K562 (cell line): ENCODE results near the gene ZFP3. TPM values are rescaled to one million over a fixed set of nuclear protein-coding genes. Genes with fewer than 3 reads are reported as not detected.
"Not testable (repeated sequence)": the region's sequence is repeated elsewhere in the genome, so short reads cannot be mapped to it uniquely, and the experiment has no call there.

Experiments
- ATAC-seq: fragments of 200-7000 bp; cut with Tn5 transposase; 3 replicates; pipeline ENCODE4 v1.9.1; 2020; ENCODE audit warnings: moderate library complexity
- BruUV-seq: library from RNA; stranded (reverse); fragments of 400-500 nt; replicated peaks from 2 replicates; lab custom pipeline; 2021; lab: Mats Ljungman, UMichigan
- CTCF ChIA-PET: fragments of 300-600 bp; formaldehyde crosslinking; extraction: SDS; loops from one replicate; lab custom pipeline; 2021; ENCODE audit warnings: low intra/inter-chr PET ratio; lab: Yijun Ruan, JAX
- POLR2A ChIA-PET: fragments of 300-600, 350-650 bp; sonication (Branson Sonifier 250); formaldehyde crosslinking; extraction: SDS; loops from one replicate; lab custom pipeline; 2021; ENCODE audit warnings: antibody characterized with exemption, inconsistent platforms; lab: Yijun Ruan, JAX
- DNase-seq, 4 experiments: peaks; one replicate each; pipeline versions ENCODE4 v3.0.0 to v3.0.0-alpha.2; 2011 to 2018; ENCODE audit warnings: low spot score in 3 of 4, mixed read lengths in 3 of 4; ENCODE audit errors: extremely low read depth in 1 of 4
- FAIRE-seq: peaks from 2 replicates; lab custom pipeline; 2011; peaks lifted over from hg19 to GRCh38; lab: Jason Lieb, UNC
- H2AFZ ChIP-seq: 2 replicates; pipeline ENCODE4 v1.6.0; 2011; ENCODE audit warnings: low read depth, low read length, control low read depth, inconsistent platforms
- H3K27ac ChIP-seq: fragments of 200-600 bp; 3 replicates; pipeline ENCODE4 v1.8.0; 2011; ENCODE audit warnings: low read depth, mild to moderate bottlenecking, control low read depth, inconsistent platforms, low read length, moderate library complexity, mixed read lengths; ENCODE audit errors: extremely low read depth
- H3K27me3 ChIP-seq, 2 experiments: fragments of 300-600 bp in 1 of 2; 2 replicates in 1 of 2; 3 replicates in 1 of 2; pipeline versions ENCODE4 v1.6.0 to v1.8.0; 2011; ENCODE audit warnings: inconsistent platforms in 2 of 2, low read length in 2 of 2, mild to moderate bottlenecking in 1 of 2, mixed read lengths in 1 of 2, moderate library complexity in 1 of 2; ENCODE audit not compliant: control insufficient read depth in 2 of 2, insufficient read depth in 2 of 2
- H3K36me3 ChIP-seq: fragments of 300-600 bp; 3 replicates; pipeline ENCODE4 v1.8.0; 2011; ENCODE audit warnings: mild to moderate bottlenecking, low read length, inconsistent platforms; ENCODE audit not compliant: control insufficient read depth, insufficient read depth
- H3K4me1 ChIP-seq, 2 experiments: fragments of 200-600 bp in 1 of 2; replicated peaks in 1 of 2; 2 replicates in 1 of 2; 3 replicates in 1 of 2; pipeline versions ENCODE4 v1.5.1 to v1.8.0; 2011; ENCODE audit warnings: inconsistent platforms in 2 of 2, low read length in 2 of 2, mild to moderate bottlenecking in 1 of 2, mixed read lengths in 1 of 2, moderate library complexity in 1 of 2; ENCODE audit not compliant: control insufficient read depth in 2 of 2, insufficient read depth in 2 of 2
- H3K4me2 ChIP-seq: 2 replicates; pipeline ENCODE4 v1.6.1; 2011; ENCODE audit warnings: low read length, control low read depth, inconsistent platforms, mixed read lengths; ENCODE audit not compliant: insufficient read depth
- H3K4me3 ChIP-seq: fragments of 200-600 bp; sonication (generic), shearing (Covaris generic); 2 replicates; pipeline ENCODE4 v1.5.1; 2016; ENCODE audit warnings: control low read depth, inconsistent platforms
- H3K79me2 ChIP-seq: fragments of 200-600 bp; 3 replicates; pipeline ENCODE4 v1.8.0; 2011; ENCODE audit warnings: low read length, inconsistent platforms; ENCODE audit not compliant: control insufficient read depth, insufficient read depth
- H3K9ac ChIP-seq, 2 experiments: 2 replicates each; pipeline versions ENCODE4 v1.6.0 to v1.6.1; 2011; ENCODE audit warnings: low read depth in 2 of 2, low read length in 2 of 2, control low read depth in 1 of 2, inconsistent platforms in 1 of 2, mild to moderate bottlenecking in 1 of 2, mixed read lengths in 1 of 2; ENCODE audit not compliant: insufficient read depth in 1 of 2
- H3K9me1 ChIP-seq: one replicate; pipeline ENCODE4 v1.6.0; 2011; ENCODE audit warnings: inconsistent platforms, mild to moderate bottlenecking, low read length, moderate library complexity; ENCODE audit not compliant: control insufficient read depth, insufficient read depth
- H3K9me3 ChIP-seq: replicated peaks from 2 replicates; pipeline ENCODE4 v1.5.1; 2011; ENCODE audit warnings: low read depth, low read length, inconsistent platforms; ENCODE audit not compliant: control insufficient read depth, insufficient read depth
- H4K20me1 ChIP-seq: replicated peaks from 2 replicates; pipeline ENCODE4 v1.6.1; 2011; ENCODE audit warnings: low read length, inconsistent platforms, mixed read lengths; ENCODE audit not compliant: control insufficient read depth, insufficient read depth
- CHCHD3 ChIP-seq: fragments of 250-450 bp; sonication (Bioruptor Pico); IDR thresholded peaks from 2 replicates; pipeline ENCODE4 v2.1.2; 2022; ENCODE audit warnings: mild to moderate bottlenecking
- ELK1 ChIP-seq: sonication (generic); formaldehyde crosslinking; IDR thresholded peaks from 2 replicates; pipeline ENCODE4 v1.8.1; 2022; ENCODE audit warnings: missing genetic modification reagents
- EZH2 ChIP-seq: IDR thresholded peaks from 2 replicates; pipeline ENCODE4 v1.6.1; 2012; ENCODE audit warnings: low read depth, mild to moderate bottlenecking, inconsistent platforms, low read length, borderline replicate concordance
- NCOA6 ChIP-seq: fragments of 450-650 bp; IDR thresholded peaks from 2 replicates; pipeline ENCODE4 v1.6.1; 2017; ENCODE audit warnings: mild to moderate bottlenecking
- SREBF2 ChIP-seq: sonication (generic); formaldehyde crosslinking; IDR thresholded peaks from 2 replicates; pipeline ENCODE4 v1.4.0; 2020; ENCODE audit warnings: mild to moderate bottlenecking, missing genetic modification reagents
- ZNF217 ChIP-seq: sonication (generic); formaldehyde crosslinking; IDR thresholded peaks from 2 replicates; pipeline ENCODE4 v1.8.0; 2022; ENCODE audit warnings: mild to moderate bottlenecking, missing genetic modification reagents
- ZNF311 ChIP-seq: fragments of 250-450 bp; sonication (Bioruptor Pico); IDR thresholded peaks from 2 replicates; pipeline ENCODE4 v1.4.0; 2020; ENCODE audit warnings: mild to moderate bottlenecking, moderate library complexity
- WGBS: fragments of 100-300 bp; shearing (Covaris generic); methylation state at CpG from one replicate; pipeline ENCODE4 v1.1.6; 2016; ENCODE audit warnings: low coverage, mixed read lengths; ENCODE audit not compliant: insufficient coverage; ENCODE audit errors: missing lambda C conversion rate; 5-methylcytosine and 5-hydroxymethylcytosine counted together
- in situ Hi-C: fragments of 300-500 bp; cut with MboI; formaldehyde crosslinking; loops from 4 replicates; pipeline ENCODE4 v1.15.0; 2018; ENCODE audit warnings: inconsistent platforms, mixed read lengths
- intact Hi-C: fragments of 100-400 bp; cut with micrococcal nuclease; formaldehyde crosslinking; loops from 2 replicates; pipeline ENCODE4 v1.14.2; 2022
- polyA plus RNA-seq, 8 experiments: library from polyadenylated mRNA; depleted of rRNA in 4 of 8; stranded (reverse) in 5 of 8; unstranded in 3 of 8; fragments of >200 nt; fragmentation: Nextera tagmentation in 2 of 8; fragmentation: Illumina TruSeq in 1 of 8; extraction: Ambion mirVana in 2 of 8; extraction: Trizol in 1 of 8; gene quantifications; 2 replicates each; pipeline versions ENCODE4 v1.2.1 to v1.2.3, GENCODE V29; 2011 to 2014; ENCODE audit warnings: inconsistent platforms in 1 of 8, missing spikeins in 1 of 8
- total RNA-seq, 7 experiments: library from RNA; depleted of rRNA in 6 of 7; stranded (reverse); fragments of >200 nt in 6 of 7; fragmentation: Illumina TruSeq in 2 of 7; extraction: Trizol in 2 of 7; gene quantifications; 2 replicates each; pipeline versions ENCODE4 v1.2.1 to v1.2.3, GENCODE V29; 2011 to 2021; ENCODE audit warnings: low replicate concordance in 1 of 7
- TF ChIP-seq, protein P1 (sequence below): fragments of 450-650 bp; IDR thresholded peaks from one replicate; pipeline ENCODE4 v1.6.1; 2018; ENCODE audit warnings: mild to moderate bottlenecking, moderate library complexity; ENCODE audit not compliant: partially characterized antibody

Gene ZFP3
- total and polyA plus RNA-seq, 9 of the 15 experiments (the other 6 are each of a cell fraction or from before 2014, with no cell fraction given): 0.04 TPM; not detected in 8

GRCh38 chr17:5128905-5129535 is 50.8 kb downstream of the ZFP3 start (continued):
- TF ChIP-seq ZNF217 (CRISPR knock-in tag) (no peak), ELK1 (CRISPR knock-in tag) (no peak), CHCHD3 (CRISPR knock-in tag) (no peak), ZNF311 (CRISPR knock-in tag) (no peak), NCOA6 (no peak), SREBF2 (no peak), EZH2 (no peak)
- TF ChIP-seq, protein P1, sequence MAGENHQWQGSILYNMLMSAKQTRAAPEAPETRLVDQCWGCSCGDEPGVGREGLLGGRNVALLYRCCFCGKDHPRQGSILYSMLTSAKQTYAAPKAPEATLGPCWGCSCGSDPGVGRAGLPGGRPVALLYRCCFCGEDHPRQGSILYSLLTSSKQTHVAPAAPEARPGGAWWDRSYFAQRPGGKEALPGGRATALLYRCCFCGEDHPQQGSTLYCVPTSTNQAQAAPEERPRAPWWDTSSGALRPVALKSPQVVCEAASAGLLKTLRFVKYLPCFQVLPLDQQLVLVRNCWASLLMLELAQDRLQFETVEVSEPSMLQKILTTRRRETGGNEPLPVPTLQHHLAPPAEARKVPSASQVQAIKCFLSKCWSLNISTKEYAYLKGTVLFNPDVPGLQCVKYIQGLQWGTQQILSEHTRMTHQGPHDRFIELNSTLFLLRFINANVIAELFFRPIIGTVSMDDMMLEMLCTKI: no peak

GRCh38 chr17:5129770-5130169 is 51.5 kb downstream of the ZFP3 start:
- ATAC-seq, CTCF ChIA-PET: not testable (repeated sequence)

GRCh38 chr17:5130261-5130660 is 52.0 kb downstream of the ZFP3 start:
- BruUV-seq, DNase-seq, ATAC-seq, POLR2A ChIA-PET, H3K4me1 ChIP-seq, in situ Hi-C loops, intact Hi-C loops, H3K9ac ChIP-seq, H3K9me1 ChIP-seq, H4K20me1 ChIP-seq, H3K4me3 ChIP-seq, H3K27ac ChIP-seq, H3K4me2 ChIP-seq, CTCF ChIA-PET, H3K9me3 ChIP-seq, H3K36me3 ChIP-seq, H3K79me2 ChIP-seq, H2AFZ ChIP-seq, FAIRE-seq: not testable (repeated sequence)
- 0% methylated on average over 8 of the region's 10 CpGs for WGBS
- H3K27me3 ChIP-seq: peaks cover 0 to 39% of the 10 kb centered on the region in 2 experiments; a peak in 3 of 5 replicates

More at GRCh38 chr17:5129770-5130169, 51.5 kb downstream of the ZFP3 start:
- H4K20me1 ChIP-seq, H3K9ac ChIP-seq, H3K79me2 ChIP-seq, H2AFZ ChIP-seq, H3K4me3 ChIP-seq, BruUV-seq, intact Hi-C loops, in situ Hi-C loops, DNase-seq, H3K4me1 ChIP-seq, FAIRE-seq, H3K36me3 ChIP-seq, H3K4me2 ChIP-seq, POLR2A ChIA-PET, H3K9me3 ChIP-seq, H3K9me1 ChIP-seq, H3K27ac ChIP-seq: not testable (repeated sequence)
- WGBS: 0% methylated on average over 8 of the region's 8 CpGs
- peaks cover 0 to 39% of the 10 kb centered on the region in 2 experiments; a peak in 3 of 5 replicates for H3K27me3 ChIP-seq
